Measurements from ENCODE around the gene MEGF8.

- TF ChIP-seq CEBPZ (IDR thresholded peaks at IDR 0.05; ENCODE audit: borderline replicate concordance, low read depth, low read length) (no peak), MEF2D (tag; conservative IDR thresholded peaks at IDR 0.05; ENCODE audit: low read depth) (no peak), ZNF449 (CRISPR knock-in tag; IDR thresholded peaks at IDR 0.05) (no peak), CTCF (IDR thresholded peaks at IDR 0.05 in 2 of 3, conservative IDR thresholded peaks at IDR 0.05 in 1 of 3; ENCODE audit: insufficient read depth in 2 of 3, low read depth in 1 of 3, low read length in 3 of 3) (no peak), XRCC5 (IDR thresholded peaks at IDR 0.05; ENCODE audit: low read depth, low read length) (no peak), EZH2 (IDR thresholded peaks at IDR 0.05; ENCODE audit: borderline replicate concordance, low read depth, low read length) (no peak), ZNF174 (CRISPR knock-in tag; IDR thresholded peaks at IDR 0.05) (no peak)
Measured at GRCh38 chr19:42334697-42335373, 9.4 kb downstream of the MEGF8 start.

Measured in K562 (cell line).